Ishikawa (cell line): Measurements from ENCODE around the gene DDAH1.

Source experiments
- CEBPB ChIP-seq: IDR thresholded peaks from 2 replicates; pipeline ENCODE4 v1.6.1; 2012
- CREB1 ChIP-seq: IDR thresholded peaks from 2 replicates; pipeline ENCODE4 v1.6.1; 2012; ENCODE audit warnings: low read depth
- EGR1 ChIP-seq: IDR thresholded peaks from 2 replicates; pipeline ENCODE4 v1.6.1; 2012
- EP300 ChIP-seq: IDR thresholded peaks from 2 replicates; pipeline ENCODE4 v1.6.1; 2012; ENCODE audit warnings: borderline replicate concordance
- FOXM1 ChIP-seq: IDR thresholded peaks from 2 replicates; pipeline ENCODE4 v1.6.1; 2012; ENCODE audit warnings: low read depth, borderline replicate concordance
- NFIC ChIP-seq: IDR thresholded peaks from 2 replicates; pipeline ENCODE4 v1.6.1; 2012
- RAD21 ChIP-seq: IDR thresholded peaks from 2 replicates; pipeline ENCODE4 v1.6.1; 2012; ENCODE audit warnings: low read depth
- TAF1 ChIP-seq: IDR thresholded peaks from 2 replicates; pipeline ENCODE4 v1.6.1; 2012; ENCODE audit warnings: low read depth, mild to moderate bottlenecking
- TCF12 ChIP-seq: IDR thresholded peaks from 2 replicates; pipeline ENCODE4 v1.6.1; 2012; ENCODE audit warnings: low read depth
- TEAD4 ChIP-seq: IDR thresholded peaks from 2 replicates; pipeline ENCODE4 v1.6.1; 2012
- YY1 ChIP-seq: IDR thresholded peaks from 2 replicates; pipeline ENCODE4 v1.6.1; 2012; ENCODE audit warnings: low read depth
- ZBTB7A ChIP-seq: IDR thresholded peaks from 2 replicates; pipeline ENCODE4 v1.6.1; 2012; ENCODE audit warnings: low read depth
- TF ChIP-seq, protein P1 (sequence below): IDR thresholded peaks from 2 replicates; pipeline ENCODE4 v1.6.1; 2012; ENCODE audit warnings: low read depth, mild to moderate bottlenecking
- TF ChIP-seq, protein P2 (sequence below): IDR thresholded peaks from 2 replicates; pipeline ENCODE4 v1.6.1; 2012
- TF ChIP-seq, protein P3 (sequence below): IDR thresholded peaks from 2 replicates; pipeline ENCODE4 v1.6.1; 2012

Gene DDAH1

DNA sequence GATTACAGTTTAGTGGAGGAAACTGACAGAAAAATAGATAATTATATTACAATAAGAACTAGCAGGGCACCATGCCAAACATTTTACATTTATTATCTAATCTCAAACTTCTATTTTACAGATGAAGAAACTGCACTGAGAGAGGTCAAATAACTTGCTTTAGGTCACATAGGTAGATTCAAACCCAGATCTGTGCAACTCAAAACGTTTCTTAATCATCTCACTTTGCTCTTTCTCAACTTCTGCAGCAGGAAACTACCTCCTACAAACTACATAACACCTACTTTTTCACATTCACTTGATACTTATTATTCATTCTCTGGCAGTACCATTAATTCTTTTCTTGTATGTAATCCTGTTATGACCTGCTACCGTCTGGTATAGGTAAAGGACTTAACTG, 138.6 kb downstream of the DDAH1 start:
- TF ChIP-seq RAD21, result no peak
- no peak for TF ChIP-seq EGR1
- TF ChIP-seq CREB1, result no peak
- TF ChIP-seq TCF12, result no peak
- TF ChIP-seq TEAD4, result no peak
- no peak for TF ChIP-seq YY1
- TF ChIP-seq EP300, result no peak
- TF ChIP-seq TAF1, result no peak
- TF ChIP-seq, protein P1, sequence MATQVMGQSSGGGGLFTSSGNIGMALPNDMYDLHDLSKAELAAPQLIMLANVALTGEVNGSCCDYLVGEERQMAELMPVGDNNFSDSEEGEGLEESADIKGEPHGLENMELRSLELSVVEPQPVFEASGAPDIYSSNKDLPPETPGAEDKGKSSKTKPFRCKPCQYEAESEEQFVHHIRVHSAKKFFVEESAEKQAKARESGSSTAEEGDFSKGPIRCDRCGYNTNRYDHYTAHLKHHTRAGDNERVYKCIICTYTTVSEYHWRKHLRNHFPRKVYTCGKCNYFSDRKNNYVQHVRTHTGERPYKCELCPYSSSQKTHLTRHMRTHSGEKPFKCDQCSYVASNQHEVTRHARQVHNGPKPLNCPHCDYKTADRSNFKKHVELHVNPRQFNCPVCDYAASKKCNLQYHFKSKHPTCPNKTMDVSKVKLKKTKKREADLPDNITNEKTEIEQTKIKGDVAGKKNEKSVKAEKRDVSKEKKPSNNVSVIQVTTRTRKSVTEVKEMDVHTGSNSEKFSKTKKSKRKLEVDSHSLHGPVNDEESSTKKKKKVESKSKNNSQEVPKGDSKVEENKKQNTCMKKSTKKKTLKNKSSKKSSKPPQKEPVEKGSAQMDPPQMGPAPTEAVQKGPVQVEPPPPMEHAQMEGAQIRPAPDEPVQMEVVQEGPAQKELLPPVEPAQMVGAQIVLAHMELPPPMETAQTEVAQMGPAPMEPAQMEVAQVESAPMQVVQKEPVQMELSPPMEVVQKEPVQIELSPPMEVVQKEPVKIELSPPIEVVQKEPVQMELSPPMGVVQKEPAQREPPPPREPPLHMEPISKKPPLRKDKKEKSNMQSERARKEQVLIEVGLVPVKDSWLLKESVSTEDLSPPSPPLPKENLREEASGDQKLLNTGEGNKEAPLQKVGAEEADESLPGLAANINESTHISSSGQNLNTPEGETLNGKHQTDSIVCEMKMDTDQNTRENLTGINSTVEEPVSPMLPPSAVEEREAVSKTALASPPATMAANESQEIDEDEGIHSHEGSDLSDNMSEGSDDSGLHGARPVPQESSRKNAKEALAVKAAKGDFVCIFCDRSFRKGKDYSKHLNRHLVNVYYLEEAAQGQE, result no peak
- no peak for TF ChIP-seq ZBTB7A
- no peak for TF ChIP-seq FOXM1
- TF ChIP-seq CEBPB, result no peak
- no peak for TF ChIP-seq NFIC

DNA sequence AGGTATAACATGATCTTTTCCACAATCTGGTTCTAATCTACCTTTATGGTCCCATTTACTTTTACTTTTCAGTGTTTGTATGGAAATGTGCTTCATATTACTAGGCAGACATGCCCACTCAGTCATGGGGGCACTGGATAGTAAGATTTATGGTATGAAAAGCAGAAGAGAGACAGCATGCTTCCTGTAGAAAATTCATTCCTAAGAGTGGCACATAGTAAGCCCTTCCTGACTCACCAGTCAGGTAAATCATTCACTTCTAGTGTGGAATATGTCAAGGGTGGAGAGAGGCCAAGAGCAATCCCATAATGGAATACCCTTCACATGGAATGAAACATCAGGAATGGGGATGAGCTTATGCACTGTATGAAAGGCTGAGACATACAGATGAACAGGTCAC, 139.0 kb downstream of the DDAH1 start:
- TF ChIP-seq FOXM1 (no peak), EP300 (no peak), ZBTB7A (no peak), TAF1 (no peak), CREB1 (no peak), TCF12 (no peak), EGR1 (no peak), NFIC (no peak), CEBPB (no peak), RAD21 (no peak), TEAD4 (no peak), YY1 (no peak)
- TF ChIP-seq, protein P2, sequence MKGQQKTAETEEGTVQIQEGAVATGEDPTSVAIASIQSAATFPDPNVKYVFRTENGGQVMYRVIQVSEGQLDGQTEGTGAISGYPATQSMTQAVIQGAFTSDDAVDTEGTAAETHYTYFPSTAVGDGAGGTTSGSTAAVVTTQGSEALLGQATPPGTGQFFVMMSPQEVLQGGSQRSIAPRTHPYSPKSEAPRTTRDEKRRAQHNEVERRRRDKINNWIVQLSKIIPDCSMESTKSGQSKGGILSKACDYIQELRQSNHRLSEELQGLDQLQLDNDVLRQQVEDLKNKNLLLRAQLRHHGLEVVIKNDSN, result no peak
- TF ChIP-seq, protein P1, result no peak
- TF ChIP-seq, protein P3, sequence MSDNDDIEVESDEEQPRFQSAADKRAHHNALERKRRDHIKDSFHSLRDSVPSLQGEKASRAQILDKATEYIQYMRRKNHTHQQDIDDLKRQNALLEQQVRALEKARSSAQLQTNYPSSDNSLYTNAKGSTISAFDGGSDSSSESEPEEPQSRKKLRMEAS, result no peak

DNA sequence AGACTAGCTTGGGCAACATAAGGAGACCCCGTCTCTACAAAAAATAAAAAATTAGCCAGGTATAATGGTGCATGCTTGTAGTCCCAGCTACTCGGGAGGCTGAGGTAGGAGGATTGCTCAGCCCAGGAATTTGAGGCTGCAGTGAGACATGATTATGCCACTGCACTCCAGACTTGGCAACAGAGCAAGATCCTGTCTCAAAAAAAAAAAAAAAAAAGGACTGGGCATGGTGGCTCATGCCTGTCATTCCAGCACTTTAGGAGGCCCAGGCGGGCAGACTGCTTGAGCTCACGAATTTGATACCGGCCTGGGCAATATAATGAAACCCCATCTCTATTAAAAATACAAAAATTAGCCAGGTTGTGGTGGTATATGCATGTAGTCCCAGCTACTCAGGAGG, 141.2 kb downstream of the DDAH1 start:
- TF ChIP-seq EP300, result no peak
- TF ChIP-seq, protein P1, result no peak
- TF ChIP-seq CREB1, result no peak
- TF ChIP-seq, protein P3, result no peak
- TF ChIP-seq CEBPB, result no peak
- TF ChIP-seq FOXM1, result no peak
- no peak for TF ChIP-seq TAF1
- TF ChIP-seq TCF12, result no peak
- TF ChIP-seq, protein P2, result no peak
- TF ChIP-seq YY1, result no peak
- no peak for TF ChIP-seq TEAD4
- TF ChIP-seq EGR1, result no peak
- no peak for TF ChIP-seq ZBTB7A
- no peak for TF ChIP-seq RAD21
- no peak for TF ChIP-seq NFIC

DNA sequence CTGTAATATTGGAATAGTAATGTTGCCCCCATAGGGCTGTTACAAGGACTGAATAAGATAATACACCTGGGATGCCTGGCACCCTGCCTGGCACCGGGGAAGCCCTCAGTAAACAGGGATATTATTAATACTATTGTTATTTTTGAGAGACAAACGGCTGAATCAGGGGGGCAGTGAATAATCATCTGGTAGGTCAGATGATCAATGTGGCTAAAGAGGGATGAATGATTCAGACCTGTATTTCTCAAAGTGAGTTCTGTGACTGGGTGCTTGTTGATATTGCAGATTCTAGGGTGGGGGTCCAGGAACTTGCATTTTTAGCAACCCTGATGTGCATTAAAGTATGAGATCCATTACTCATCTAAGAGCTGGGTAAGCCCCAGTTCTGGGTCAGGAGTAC, 142.3 kb downstream of the DDAH1 start:
- TF ChIP-seq EP300 (no peak), CREB1 (no peak), FOXM1 (no peak)
- TF ChIP-seq, protein P3, result no peak
